Liver (tissue), 3 donors: Measurements from ENCODE around the gene HNRNPM.
"Not testable (repeated sequence)": the region's sequence is repeated elsewhere in the genome, so short reads cannot be mapped to it uniquely, and the experiment has no call there.

Source experiments
- EGR1 ChIP-seq, 2 donors: IDR thresholded peaks; 2 replicates each; pipeline ENCODE4 v1.6.1; 2016 to 2018; ENCODE audit warnings: antibody characterized with exemption in 2 of 2, low read depth in 2 of 2
- FOXA1 ChIP-seq: IDR thresholded peaks from 2 replicates; pipeline ENCODE4 v1.6.1; 2016; ENCODE audit warnings: antibody characterized with exemption
- GABPA ChIP-seq, 2 donors: IDR thresholded peaks in 1 of 2; conservative IDR thresholded peaks in 1 of 2; 2 replicates each; pipeline ENCODE4 v1.6.1; 2016; ENCODE audit warnings: antibody characterized with exemption in 2 of 2, mild to moderate bottlenecking in 1 of 2, moderate library complexity in 1 of 2
- TF ChIP-seq, protein P1 (sequence below): fragments of 150-350 bp; IDR thresholded peaks from 2 replicates; pipeline ENCODE4 v1.5.1; 2017; ENCODE audit warnings: improper control_type of control experiment, low read depth, low read length; ENCODE audit not compliant: missing input control
- TF ChIP-seq, protein P2 (sequence below): IDR thresholded peaks from 2 replicates; pipeline ENCODE4 v1.6.1; 2016; ENCODE audit warnings: antibody characterized with exemption, mild to moderate bottlenecking
- donor health status: healthy.
- donor health status: healthy.

DNA sequence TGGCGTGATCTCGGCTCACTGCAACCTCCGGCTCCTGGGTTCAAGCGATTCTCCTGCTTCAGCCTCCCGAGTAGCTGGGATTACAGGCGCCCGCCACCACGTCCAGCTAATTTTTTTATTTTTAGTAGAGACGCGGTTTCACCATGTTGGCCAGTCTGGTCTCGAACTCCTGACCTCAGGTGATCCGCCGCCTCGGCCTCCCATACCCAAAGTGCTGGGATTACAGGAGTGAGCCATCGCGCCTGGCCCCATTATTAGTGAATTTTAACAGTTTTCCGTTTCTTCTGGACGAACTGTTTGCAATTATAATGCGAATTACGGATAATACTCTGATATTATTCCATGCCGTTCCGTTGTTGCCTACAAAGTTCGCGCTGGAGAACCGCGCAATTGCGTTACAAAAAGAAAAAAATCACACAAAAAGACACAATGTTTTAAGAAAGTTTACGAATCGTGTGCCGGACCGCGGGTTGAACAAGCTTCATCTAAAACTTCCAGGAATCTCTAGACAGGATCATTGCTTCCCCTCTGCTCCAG lies 567 bp upstream of the HNRNPM start:
- TF ChIP-seq, protein P1, sequence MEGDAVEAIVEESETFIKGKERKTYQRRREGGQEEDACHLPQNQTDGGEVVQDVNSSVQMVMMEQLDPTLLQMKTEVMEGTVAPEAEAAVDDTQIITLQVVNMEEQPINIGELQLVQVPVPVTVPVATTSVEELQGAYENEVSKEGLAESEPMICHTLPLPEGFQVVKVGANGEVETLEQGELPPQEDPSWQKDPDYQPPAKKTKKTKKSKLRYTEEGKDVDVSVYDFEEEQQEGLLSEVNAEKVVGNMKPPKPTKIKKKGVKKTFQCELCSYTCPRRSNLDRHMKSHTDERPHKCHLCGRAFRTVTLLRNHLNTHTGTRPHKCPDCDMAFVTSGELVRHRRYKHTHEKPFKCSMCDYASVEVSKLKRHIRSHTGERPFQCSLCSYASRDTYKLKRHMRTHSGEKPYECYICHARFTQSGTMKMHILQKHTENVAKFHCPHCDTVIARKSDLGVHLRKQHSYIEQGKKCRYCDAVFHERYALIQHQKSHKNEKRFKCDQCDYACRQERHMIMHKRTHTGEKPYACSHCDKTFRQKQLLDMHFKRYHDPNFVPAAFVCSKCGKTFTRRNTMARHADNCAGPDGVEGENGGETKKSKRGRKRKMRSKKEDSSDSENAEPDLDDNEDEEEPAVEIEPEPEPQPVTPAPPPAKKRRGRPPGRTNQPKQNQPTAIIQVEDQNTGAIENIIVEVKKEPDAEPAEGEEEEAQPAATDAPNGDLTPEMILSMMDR, result not testable (repeated sequence)
- not testable (repeated sequence) for TF ChIP-seq GABPA (IDR thresholded peaks at IDR 0.05 in 1 of 2, conservative IDR thresholded peaks at IDR 0.05 in 1 of 2); EGR1 (IDR thresholded peaks at IDR 0.05; ENCODE audit: low read depth in 2 of 2); FOXA1
- TF ChIP-seq, protein P2, sequence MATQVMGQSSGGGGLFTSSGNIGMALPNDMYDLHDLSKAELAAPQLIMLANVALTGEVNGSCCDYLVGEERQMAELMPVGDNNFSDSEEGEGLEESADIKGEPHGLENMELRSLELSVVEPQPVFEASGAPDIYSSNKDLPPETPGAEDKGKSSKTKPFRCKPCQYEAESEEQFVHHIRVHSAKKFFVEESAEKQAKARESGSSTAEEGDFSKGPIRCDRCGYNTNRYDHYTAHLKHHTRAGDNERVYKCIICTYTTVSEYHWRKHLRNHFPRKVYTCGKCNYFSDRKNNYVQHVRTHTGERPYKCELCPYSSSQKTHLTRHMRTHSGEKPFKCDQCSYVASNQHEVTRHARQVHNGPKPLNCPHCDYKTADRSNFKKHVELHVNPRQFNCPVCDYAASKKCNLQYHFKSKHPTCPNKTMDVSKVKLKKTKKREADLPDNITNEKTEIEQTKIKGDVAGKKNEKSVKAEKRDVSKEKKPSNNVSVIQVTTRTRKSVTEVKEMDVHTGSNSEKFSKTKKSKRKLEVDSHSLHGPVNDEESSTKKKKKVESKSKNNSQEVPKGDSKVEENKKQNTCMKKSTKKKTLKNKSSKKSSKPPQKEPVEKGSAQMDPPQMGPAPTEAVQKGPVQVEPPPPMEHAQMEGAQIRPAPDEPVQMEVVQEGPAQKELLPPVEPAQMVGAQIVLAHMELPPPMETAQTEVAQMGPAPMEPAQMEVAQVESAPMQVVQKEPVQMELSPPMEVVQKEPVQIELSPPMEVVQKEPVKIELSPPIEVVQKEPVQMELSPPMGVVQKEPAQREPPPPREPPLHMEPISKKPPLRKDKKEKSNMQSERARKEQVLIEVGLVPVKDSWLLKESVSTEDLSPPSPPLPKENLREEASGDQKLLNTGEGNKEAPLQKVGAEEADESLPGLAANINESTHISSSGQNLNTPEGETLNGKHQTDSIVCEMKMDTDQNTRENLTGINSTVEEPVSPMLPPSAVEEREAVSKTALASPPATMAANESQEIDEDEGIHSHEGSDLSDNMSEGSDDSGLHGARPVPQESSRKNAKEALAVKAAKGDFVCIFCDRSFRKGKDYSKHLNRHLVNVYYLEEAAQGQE, result not testable (repeated sequence)
